Embryonic facial prominence (tissue), 1 donor: ENCODE data around the gene GRIK3.
"Not testable (repeated sequence)": the region's sequence is repeated elsewhere in the genome, so short reads cannot be mapped to it uniquely, and the experiment has no call there.

Source experiments
- DNase-seq: peaks from one replicate; pipeline ENCODE4 v3.0.0-alpha.2; 2016; ENCODE audit errors: extremely low spot score

The GRIK3 gene

DNA sequence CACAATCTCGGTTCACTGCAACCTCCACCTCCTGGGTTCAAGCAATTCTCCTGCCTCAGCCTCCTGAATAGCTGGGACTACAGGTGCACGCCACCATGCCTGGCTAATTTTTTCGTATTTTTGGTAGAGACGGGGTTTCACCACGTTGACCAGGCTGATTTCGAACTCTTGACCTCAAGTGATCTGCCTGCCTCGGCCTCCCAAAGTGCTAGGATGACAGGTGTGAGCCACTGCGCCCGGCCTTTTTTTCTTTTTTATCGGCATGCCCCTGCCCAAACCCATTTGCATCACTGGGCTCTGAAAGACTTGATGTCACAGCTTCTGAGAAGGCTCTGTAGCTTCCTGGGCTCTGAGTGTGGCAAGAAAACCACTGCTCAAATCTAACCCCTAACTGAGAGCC, 125.0 kb downstream of the GRIK3 start:
- not testable (repeated sequence) for DNase-seq

DNA sequence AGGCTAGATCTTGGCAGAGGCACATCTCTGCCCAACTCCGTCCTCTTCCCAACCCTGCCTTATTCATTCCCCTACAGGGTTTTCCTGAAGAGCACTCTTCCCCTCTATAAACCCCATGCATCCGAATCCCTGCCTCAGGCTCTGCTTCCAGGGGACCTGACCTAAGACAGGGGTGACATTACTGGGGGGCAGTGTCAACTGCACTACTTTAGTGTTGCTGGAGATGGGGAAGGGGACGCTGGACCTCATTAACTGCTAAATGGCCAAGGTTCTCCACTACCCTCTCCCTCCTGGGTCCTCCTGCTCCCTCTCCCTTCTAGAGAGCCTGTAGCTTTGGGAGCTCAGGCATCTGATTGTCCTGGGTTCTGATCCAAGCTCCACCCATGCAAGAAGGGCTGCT, 126.2 kb downstream of the GRIK3 start:
- no peak for DNase-seq

DNA sequence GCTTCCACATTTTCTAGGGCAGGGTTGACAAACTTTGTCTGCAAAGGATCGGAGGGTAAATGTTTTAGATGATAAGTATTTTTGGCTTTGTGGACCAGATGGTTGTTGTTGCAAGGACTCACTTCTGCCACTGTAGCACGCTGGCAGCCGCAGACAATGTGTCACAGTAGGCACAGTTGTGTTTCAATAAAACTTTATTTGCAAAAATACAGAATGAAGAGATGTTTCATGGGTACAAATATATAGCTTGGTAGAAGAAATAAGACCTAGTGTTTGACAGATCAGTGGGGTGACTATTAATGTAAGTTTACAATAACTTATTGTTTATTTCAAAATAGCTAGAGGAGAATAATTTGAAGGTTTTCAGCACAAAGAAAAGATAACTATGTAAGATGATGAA, 127.8 kb downstream of the GRIK3 start:
- no peak for DNase-seq

DNA sequence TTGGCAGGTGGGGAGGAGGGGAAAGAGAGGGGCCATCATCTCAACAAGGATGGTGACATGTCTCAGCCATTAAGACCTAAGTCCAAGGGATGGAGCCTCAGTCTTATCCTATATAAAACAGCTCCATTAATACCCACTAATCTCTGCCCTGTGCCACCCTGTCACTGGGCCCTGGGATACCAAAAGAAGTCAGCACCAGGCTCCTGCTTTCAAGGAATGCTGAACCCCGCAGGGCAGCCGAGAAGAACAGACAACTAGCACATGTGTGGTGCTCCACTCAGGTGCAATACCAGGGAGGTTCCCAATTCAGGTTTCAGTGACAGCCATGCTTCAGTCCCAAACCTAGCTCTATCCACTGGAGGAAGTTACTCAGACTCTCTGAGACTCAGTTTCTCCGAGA, 128.4 kb downstream of the GRIK3 start:
- no peak for DNase-seq

DNA sequence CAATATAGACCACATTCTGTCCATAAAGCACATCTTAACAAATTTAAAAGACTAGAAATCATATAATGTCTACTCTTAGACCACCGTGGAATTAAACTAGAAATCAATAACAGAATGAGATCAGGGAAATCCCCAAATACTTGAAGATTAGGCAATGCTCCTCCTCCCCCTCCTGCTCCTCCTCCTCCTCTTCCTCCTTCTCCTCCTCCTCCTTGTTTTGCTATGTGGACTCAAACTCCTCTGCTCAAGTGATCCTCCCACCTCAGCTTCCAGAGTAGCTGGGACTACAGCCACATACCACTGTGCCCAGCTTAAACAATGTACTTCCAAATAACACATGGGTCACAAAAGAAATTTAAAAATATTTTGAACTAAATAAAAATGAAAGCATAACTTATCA, 134.2 kb downstream of the GRIK3 start:
- DNase-seq = no peak

DNA sequence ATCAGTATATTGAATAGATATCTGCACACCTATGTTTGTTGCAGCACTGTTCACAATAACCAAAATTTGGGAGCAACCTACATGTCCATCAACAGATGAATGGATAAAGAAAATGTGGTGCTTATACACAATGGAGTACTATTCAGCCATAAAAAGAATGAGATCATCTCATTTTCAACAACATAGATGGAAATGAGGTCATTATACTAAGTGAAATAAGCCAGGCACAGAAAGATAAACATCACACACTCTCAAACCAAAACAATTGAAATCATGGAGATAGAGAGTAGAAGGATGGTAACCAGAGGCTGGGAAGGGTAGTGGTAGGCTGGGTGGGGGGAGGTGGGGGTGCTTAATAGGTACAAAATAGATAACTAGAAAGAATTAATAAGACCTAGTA, 136.5 kb downstream of the GRIK3 start:
- DNase-seq = not testable (repeated sequence)

DNA sequence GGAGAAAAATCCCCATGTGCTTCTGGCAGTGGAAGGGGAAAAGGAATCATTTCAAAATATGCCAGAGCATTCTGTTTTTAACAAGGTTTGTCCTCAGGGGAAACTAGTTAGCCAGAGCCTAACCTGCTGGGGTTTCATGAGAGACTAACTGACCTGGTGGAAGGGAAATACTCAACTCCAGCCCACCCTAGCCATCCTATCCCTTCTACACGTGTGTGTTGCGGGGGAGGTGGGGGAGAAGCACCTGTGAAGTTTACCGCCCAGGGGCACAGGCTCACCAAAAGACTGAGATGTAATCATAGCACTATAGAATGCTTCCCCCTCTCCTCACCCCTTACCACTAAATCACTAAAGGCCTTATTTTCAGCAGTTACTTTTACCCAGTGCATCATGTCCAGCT, 139.5 kb downstream of the GRIK3 start:
- no peak for DNase-seq

DNA sequence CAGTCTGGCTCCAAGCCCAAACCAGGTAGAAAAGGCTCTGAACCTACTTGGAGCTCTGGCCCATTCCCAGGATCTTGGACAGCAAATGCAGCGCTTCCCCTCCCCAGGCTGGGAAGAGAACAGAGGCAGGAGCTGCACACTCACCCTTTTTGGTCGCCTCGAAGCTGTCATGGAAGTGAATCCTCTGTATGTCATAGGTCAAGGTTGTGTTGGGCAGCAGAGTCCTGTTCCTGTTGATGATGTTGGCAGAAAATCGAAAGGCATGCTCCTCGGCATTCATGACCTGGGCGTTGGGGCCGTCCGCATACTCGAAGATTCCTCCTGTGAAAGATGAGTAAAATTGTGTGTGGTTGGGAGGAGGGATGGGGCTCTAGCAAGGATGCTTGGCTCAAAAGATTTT, 143.5 kb downstream of the GRIK3 start:
- DNase-seq = no peak

DNA sequence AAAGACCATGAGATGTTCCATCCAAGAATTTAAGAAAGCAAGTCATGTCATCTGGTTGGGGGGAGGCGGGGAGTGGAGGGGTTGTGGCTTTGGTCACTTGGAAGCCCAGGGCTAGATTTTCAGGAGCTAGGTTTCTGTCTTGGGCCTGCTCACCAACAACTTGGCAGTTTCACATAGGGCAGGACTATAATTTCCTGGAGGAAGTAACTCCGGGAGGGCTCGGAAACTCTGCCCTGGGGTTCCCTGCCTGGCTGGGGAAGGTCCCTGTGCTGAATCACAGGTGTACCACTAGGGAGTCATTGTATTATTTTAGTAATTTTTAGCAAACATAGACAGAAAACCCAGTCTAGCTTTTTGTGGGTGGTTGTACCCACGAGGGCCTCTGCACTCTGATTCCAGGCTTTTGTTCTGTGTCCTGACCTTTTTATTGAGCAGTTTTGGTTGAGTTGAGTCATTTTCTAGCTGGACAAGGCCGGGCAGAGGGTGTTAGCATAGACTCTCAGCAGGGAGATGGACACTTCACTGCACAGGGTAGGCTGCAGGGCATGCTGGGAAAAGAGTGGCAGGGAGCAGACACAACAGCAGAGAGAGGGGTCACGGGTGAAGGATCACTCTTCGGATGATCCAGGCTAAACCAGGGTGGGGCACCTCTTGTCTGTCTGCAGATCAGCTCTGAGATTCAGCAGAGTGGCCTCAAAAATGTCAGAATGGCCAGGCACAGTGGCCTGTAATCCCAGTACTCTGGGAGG, 144.7 kb downstream of the GRIK3 start:
- no peak for DNase-seq

DNA sequence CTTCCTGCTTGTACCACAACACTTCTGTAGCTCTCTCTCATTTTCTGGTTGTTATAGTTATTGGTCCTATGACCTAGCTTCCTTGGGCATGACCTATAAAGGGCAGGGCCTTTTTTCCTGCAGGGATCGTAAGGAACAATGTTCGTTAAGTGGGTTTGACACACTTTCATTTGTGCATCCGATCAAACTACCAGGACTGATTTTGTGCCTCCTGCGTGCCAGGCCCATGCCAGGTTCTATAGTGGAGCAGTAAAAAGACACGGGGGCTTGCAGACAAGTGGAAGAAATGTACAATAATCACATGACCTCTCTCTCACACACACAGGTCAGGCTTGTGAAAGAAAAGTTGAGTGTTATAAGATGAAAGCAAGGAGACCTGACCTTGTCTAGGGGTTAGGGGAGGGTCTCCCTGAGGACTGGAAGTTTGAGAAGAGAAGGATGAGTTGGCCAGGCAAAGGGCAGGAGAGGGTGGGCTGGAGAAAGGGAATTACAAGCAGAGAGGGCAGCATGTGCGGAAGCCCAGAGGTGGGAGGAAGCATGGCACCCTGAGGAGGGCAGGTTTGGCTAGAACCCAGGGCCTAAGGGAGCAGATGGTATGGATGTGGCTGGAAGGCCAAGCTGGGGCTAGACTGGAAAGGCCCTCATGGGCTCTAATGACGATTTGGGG, 145.4 kb downstream of the GRIK3 start:
- no peak for DNase-seq

DNA sequence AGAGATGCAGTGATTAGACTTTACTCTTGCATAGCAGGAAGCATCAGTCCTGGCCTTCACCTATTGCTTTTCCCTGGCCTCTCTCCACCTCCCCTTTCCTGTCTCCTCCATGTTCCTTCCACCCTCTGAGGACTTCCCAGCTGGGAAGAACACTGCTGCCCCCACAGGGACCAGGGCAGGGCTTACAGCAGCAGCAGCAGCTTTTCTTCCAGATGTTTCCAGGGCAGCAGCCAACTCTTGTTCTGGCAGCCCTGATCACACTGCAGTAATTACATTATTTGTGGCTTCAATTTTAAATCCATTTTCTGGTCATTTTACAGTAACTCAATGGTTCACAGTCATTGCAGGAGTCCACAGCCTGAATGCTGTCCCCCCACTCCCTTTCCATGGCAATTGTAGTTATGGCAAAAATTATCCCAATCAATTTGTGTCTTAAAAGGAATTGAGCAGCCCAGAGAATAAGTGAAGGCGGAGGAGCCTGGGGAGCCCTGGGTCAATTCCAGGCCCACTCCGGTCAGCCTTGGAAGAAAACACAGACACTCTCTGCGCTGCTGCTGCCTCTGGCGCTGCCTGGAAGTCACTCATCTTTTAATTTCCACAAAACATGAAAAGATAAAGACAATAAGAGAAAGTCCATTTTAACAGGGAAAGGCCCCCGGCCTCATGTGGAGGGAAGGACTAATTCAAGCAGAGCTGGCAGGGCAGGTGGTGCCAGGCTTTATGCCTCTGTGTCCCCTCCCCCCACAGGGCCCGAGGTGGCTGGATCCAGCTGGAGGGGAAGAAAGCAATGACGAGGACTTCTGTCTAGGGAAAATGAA, 148.6 kb downstream of the GRIK3 start:
- DNase-seq = no peak

DNA sequence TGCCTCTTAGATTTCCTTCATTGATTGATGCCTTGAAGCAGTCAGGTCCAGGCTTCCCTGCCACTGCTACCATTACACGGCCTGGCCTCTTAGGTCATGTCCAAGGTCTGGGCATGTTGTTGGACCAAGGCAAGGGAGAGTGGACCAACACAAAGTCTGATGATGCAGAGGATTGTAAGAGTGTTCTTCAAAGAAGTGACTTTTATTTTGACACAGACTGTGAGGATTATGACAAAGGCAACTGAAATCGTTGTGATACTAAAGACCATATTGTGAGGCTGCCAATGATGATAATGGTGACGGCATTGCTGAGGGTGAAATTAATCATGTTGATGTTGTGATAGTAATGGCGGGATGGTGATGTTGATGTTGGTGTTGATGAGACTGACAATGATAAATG, 149.5 kb downstream of the GRIK3 start:
- no peak for DNase-seq

DNA sequence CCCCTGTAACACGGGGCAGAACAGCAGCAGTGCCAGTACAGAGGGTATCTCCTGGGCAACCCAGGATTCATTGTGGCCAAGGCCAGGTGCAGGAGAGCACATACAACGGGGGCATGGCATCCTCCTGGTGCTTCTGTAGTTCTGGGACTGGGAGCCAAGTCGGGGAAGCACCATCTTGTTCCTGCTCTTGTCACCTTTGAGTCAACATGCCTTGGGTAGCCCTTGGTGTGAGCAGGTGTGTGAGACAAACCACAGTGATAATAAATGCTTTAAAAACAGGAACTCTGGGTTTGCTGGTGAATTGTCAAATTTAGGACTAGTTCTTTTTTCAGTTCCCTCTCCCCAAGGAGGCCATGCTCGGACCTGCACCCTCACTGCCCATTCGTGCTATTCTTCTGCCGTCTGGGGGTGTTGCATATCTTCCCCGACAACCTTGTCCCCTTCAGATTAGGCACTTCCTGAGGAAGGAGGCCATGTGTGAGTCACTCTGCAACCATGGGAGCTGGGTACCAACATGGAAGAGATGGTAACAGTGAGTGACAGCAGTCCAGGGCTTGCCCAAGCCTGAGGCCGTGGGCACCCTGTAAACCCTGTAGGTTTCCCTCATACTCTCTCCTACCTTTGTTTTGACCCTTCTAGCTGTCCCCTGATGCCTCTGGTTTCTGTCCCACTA, 150.2 kb downstream of the GRIK3 start:
- DNase-seq = no peak

DNA sequence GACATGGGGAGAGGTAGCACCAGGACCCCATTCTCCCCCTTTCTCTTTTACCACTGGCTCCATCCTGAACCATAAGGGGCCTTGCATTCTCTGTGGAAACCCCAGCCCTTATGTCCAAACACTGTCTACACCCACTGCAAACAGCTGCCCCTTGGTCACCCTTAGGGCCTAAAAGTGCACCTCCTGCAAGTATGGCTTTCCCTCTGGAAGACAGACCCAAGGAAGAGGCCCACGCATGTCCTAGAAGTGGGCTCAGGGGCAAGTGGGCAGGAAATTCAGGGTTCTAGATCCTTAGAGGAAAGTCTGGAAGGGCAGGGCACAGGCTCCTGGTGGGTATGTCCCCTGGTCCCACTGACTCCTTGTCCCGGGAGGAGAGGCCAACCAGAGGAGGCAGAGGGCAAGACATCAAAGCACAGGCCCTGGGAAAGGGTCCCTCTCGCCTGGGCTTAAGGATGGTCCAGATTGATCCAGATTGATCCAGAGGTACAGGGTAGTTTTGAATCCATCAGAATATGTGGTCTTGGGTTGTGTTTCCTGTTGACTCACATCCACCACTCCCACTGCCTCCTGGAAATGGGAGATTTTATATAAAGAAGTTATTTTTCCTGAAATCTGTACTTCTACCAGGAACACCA, 150.9 kb downstream of the GRIK3 start:
- DNase-seq = no peak

DNA sequence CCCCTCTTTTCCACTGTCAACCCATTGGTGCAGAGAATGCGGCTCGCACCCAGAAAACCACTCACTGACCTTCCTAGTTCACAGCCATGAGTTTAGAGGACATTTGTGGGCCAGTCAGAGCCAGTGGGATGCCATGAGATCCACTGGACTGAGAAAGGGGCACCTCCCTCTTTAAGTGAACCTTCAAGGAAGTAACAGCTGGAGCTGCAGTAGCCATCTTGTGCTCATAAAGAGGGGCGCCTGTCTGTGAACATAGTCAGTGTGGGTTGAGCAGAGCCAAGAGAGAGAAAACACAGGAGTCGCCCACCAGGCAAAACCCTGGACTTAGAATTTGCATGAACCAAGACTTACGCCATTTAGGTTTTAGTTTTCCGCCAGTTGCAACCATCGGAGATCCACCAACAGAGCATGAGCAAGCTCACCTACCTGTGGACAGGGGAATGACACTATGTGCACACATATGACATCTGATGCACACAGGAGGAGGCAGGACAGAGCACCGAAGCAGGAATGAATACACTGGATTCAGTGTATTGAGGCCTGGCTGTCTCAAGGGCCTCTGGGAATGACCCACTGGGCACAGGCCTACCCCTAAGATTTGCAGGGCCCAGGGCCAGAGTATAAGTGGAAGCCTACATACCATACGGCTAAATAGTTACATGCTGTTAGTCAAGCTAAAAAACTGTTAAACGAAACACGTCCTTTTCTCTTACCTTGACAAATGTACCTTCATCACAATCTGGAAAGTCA, 151.6 kb downstream of the GRIK3 start:
- DNase-seq = no peak

DNA sequence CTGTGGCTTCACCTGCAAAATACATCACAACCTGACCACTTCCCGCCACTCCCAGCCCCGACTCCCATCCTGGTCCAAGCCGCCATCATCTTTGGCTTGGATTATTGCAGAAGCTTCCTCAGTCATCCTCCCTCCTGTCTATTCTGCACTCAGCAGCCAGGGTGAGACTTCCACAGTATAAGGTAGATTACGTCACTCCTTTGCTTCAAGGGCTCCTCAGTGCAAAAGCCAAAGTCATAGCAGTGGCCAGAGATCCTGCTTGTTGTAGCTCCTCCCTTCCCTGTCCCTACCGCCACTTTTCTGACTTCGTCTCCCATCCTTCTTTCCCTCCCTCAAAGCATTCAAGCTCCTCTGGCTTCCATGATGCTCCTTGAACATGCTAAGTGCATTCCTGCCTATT, 152.8 kb downstream of the GRIK3 start:
- DNase-seq = no peak

DNA sequence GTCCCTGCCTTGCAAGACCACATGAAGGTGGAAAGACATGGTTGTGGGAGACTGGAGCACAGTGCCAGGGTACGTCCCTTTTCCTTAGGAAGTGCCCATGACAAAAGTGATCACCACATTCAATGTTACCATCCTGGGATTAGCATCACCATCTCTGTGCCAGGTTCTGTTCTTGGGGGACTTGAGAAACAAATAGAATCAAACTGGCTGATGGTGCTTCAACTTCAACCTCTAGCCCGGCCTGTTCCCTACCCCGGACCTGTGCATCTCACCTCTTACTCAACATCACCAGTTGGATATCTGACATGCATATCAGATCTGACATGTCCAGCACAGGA, 153.3 kb downstream of the GRIK3 start:
- DNase-seq = no peak

DNA sequence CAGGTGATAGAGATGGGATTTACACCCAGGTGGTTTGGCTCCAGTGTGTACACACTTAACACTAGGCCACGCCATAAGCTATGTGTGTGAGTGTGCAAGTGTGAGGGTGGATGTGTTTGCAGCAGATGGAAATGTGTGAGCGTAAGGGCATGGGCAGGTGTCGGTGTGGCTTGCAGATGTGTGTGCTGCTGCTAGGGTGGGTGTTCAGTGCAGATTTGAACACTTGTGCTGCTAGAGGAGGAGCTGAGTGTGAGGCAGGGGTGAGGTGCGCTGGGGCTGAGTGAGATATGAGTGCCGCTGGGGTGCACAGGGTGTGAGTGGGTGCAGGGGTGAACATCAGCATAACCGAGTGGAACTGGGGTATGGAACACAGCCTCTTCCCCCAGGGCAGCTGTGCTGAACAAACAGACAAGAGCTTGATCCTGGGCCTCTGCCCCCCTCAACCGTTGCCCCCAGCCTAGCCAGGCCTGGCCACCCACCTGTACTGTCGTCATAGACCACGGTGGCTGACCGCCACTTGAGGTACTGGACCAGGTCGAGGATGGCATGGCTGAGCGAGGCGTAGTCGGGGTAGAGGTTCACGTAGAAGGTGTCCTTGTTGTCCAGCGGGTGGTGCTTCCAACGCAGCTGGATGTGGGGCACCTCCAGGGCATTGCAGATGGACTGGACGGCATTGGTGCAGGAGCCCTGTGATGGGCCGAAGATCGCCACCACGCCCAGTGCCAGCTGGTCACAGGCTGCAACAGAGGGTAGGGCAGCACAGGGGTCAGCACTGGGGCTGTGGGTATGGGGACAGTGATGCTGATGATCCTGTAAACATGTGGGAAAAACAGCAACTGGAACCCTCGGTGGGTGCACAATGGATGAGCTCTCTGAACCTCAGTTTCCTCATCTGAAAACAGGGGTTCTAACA, 153.9 kb downstream of the GRIK3 start:
- DNase-seq = no peak

DNA sequence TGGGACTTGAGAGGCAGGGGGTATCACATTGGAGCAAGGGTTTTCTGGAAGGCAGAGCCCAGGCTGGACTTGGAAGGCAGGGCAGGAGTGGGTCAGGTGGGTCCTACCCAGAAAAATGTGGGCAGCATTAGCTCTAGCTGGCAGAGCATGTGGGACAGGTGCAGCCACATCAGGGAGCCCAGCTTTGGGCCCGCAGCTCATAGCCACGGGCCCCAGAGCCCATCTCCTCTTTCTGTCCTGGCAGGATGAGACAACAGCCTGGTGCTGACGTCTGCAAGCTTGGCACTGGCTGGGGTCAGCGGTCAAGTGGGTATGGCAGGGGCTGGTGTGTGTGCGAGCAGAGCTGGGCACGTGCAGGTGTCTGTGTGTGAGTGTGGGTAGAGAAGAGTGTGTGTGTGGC, 154.7 kb downstream of the GRIK3 start:
- no peak for DNase-seq

DNA sequence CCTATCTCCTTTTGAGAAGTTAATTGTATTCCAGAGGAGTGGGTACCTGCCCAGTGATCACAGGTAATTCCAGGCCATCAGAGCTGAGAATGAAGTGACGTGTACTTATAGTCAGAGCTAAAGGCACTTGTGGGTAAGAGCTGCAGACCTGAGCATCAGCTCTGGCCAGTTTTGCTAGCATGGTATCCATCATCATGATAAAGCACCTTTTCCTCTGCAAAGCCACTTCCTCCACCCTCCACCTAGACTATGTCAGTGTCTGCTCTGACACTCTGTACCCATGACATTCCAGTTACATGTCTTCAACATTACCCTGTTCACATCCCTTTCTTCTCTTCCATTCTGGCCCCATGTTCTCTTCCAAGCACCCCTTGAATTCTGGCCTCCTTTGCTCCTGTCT, 157.3 kb downstream of the GRIK3 start:
- DNase-seq = no peak
